Fibroblast of the aortic adventitia (primary cell): ENCODE data around the gene SEPTIN8. TPM values are rescaled to one million over a fixed set of nuclear protein-coding genes. Genes with fewer than 3 reads are reported as not detected.
A peak's percentile ranks its signal among the peaks of the same experiment; 100 is the strongest.

Experiments used
- DNase-seq: peaks from one replicate; pipeline ENCODE4 v3.0.0-alpha.2; 2010; ENCODE audit warnings: low read depth
- H3K4me3 ChIP-seq: 2 replicates; pipeline ENCODE4 v1.5.1; 2011; ENCODE audit warnings: low read depth, mild to moderate bottlenecking, control low read depth, low read length, moderate library complexity
- CTCF ChIP-seq: IDR thresholded peaks from 2 replicates; pipeline ENCODE4 v1.5.1; 2011; ENCODE audit warnings: mild to moderate bottlenecking, low read length, control low read depth, inconsistent platforms; ENCODE audit not compliant: insufficient read depth
- total RNA-seq: library from RNA; depleted of rRNA; stranded (reverse); fragments of >200 nt; gene quantifications from 2 replicates; pipeline ENCODE4 v1.2.3, GENCODE V29; 2012; ENCODE audit warnings: low replicate concordance

Gene SEPTIN8
- total RNA-seq: 22.7 and 43.0 TPM in 2 replicates

- H3K4me3 ChIP-seq: peak within 1 kb of the TSS; percentile 81
- TF ChIP-seq CTCF: no peak
- peak; percentile 38 for DNase-seq
Measured at GRCh38 chr5:132777209-132778069, at the start of gene SEPTIN8. SEPTIN8 (minus strand) TSS chr5:132777239; CDS start chr5:132777137, 102 bp downstream.

GRCh38 chr5:132826424-132827082 lies 49.5 kb upstream of the SEPTIN8 start:
- TF ChIP-seq CTCF: no peak
- no peak overlapping the region for H3K4me3 ChIP-seq
- DNase-seq: no peak

GRCh38 chr5:132825834-132826391 lies 48.9 kb upstream of the SEPTIN8 start:
- DNase-seq: no peak
- no peak overlapping the region for H3K4me3 ChIP-seq
- TF ChIP-seq CTCF: no peak

GRCh38 chr5:132825033-132825833 lies 48.2 kb upstream of the SEPTIN8 start:
- H3K4me3 ChIP-seq: no peak overlapping the region
- DNase-seq: no peak
- no peak for TF ChIP-seq CTCF

- DNase-seq: no peak
- no peak overlapping the region for H3K4me3 ChIP-seq
- TF ChIP-seq CTCF: no peak
Measured at GRCh38 chr5:132824426-132824825, 47.4 kb upstream of the SEPTIN8 start.

GRCh38 chr5:132823481-132824050 lies 46.5 kb upstream of the SEPTIN8 start:
- TF ChIP-seq CTCF: no peak
- no peak overlapping the region for H3K4me3 ChIP-seq
- no peak for DNase-seq
